Middle frontal gyrus (tissue), 1 donor: ENCODE measurements around the gene RPL27A.
A peak's percentile ranks its signal among the peaks of the same experiment; 100 is the strongest.

Experiments used
- DNase-seq: peaks from one replicate; pipeline ENCODE4 v3.0.0-alpha.2; 2015; ENCODE audit warnings: low spot score; ENCODE audit errors: extremely low spot score

The RPL27A gene

DNA sequence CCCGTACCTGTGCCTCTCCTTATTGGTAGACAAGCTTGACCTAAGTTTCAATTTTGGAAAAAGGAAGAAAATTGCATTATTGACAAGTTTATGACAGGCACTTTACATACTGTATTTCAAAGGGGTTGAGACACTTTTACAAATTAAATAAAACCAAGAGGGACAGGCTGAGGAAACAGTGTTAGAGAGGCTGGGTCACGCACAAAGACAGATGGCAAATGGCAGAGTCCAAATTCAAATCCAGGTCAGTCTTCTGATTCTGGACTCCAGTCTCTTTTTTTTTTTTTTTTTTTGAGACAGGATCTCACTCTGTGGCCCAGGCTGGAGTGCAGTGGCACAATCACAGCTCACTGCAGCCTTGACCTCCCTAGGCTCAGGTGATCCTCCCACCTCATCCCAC, 10.2 kb upstream of the RPL27A start:
- no peak for DNase-seq

GRCh38 chr11:8674859-8675258, 7.7 kb upstream of the RPL27A start:
- no peak for DNase-seq

GRCh38 chr11:8676458-8676857, 6.1 kb upstream of the RPL27A start:
- no peak for DNase-seq

GRCh38 chr11:8679006-8679405, 3.6 kb upstream of the RPL27A start:
- no peak for DNase-seq

GRCh38 chr11:8681837-8682302, 722 bp upstream of the RPL27A start:
- DNase-seq, result no peak

DNA sequence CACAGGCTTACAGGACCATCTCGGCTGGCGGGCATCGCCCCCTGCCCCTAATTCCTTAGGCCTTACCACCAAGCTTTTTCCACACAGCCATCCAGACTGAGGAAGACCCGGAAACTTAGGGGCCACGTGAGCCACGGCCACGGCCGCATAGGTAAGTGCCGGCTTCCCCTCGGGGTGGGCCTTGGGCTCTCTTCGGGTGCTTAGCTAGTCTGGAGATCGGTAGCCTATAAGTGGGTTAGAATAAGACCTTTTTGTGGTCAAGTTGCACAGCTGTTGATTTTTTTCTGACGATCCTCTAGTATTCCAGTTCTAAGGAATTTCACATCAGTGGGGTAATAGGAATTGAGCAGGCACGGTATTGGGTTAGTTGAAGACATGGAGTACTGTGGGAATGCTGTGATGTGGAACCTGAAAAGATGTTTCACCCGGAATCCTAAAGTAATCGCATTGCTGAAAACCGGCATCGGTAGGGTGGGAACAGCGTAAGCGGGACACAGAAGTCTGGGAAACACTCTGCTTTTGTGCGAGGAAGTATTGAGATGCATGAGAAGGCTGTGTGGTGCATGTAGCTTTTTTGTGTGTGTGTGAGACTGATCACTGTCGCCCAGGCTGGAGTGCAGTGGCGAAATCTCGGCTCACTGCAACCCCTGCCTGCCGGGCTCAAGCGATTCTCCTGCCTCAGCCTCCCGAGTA, 669 bp downstream of the RPL27A start:
- DNase-seq, result no peak

- DNase-seq, result no peak
Observed at GRCh38 chr11:8684600-8685290, 2.2 kb downstream of the RPL27A start.

DNA sequence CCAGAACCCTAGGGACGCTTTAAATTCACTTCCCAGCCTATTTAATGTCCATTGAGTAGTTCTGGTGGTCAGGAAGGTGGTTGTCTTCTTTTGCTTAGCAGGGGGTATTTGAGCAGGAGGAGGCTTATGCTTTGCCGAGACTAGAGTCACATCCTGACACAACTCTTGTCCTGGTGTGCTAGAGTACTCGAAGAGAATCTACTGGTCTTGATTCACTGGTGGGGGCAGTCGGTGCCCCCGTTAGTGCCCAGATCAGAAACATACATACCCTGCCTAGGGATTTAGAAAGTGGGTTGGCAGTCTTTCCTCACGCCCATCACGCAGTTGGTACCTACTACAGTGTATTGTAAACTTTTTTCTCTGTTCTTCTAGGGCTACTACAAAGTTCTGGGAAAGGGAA, 2.7 kb downstream of the RPL27A start:
- DNase-seq, result no peak

- DNase-seq, result no peak
Observed at GRCh38 chr11:8685820-8686219, 3.2 kb downstream of the RPL27A start.

DNA sequence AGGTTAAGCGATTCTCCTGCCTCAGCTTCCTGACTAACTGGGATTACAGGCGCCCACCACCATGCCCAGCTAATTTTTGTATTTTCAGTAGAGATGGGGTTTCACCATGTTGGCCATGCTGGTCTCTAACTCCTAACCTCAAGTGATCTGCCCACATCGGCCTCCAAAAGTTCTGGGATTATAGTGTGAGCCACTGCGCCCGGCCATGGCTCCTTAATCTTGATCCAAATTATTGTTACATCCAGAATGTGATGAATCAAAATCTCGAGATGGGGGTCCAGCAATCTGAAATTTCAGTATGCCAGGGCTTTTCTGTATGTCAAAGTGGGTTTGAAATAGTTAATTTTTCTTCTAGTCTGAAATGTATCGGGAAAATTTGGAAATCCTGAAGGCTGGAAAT, 3.7 kb downstream of the RPL27A start:
- no peak for DNase-seq

DNA sequence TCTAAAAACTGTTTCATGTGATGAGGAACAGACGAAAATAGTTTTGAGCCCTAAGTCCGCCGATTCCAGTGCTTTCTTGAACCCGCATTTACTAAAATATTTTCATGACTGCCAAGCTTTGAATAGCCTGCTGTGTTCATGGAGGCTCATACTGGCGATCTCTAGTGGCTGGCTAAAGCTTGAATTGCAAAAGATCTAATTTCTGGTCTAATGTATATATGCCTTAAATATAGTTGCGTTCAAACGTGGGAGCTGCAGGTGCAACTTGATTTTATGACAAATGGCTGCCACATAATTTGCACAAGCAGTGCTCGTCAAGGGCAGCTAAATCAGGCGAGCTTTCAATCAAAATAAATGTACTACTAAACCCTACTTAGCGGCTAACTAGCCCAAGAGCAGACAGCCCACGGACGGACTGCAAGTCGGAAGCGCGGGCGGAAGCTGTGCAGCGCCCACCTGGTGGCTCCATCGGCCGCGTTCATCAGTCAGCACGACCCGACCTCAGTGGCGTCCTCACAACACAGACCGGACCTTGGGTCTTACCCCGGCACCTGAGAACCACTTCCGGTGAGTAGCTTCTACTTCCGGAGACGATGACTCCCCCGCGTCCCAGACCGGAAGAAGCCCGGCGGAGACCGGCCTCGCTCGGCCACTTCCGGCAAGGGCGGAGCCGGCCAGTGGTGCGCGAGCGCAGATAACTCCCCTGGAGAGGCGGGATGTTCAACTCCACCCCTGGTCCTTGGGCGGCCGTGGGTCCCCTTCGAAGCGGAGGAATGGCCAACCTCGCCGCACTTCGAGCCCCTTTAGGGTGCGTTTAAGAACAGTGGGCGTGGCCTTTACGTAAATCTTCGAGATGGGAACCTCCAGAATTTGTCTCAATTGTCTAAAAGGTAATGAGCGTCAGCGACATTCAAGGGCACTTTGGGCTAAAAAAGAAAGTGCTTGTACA, 6.1 kb downstream of the RPL27A start:
- DNase-seq, result peak; percentile 92

- DNase-seq, result no peak
Observed at GRCh38 chr11:8689726-8690255, 7.2 kb downstream of the RPL27A start.

GRCh38 chr11:8690374-8691342, 8.1 kb downstream of the RPL27A start:
- no peak for DNase-seq

GRCh38 chr11:8691601-8692000, 9.0 kb downstream of the RPL27A start:
- DNase-seq, result no peak

DNA sequence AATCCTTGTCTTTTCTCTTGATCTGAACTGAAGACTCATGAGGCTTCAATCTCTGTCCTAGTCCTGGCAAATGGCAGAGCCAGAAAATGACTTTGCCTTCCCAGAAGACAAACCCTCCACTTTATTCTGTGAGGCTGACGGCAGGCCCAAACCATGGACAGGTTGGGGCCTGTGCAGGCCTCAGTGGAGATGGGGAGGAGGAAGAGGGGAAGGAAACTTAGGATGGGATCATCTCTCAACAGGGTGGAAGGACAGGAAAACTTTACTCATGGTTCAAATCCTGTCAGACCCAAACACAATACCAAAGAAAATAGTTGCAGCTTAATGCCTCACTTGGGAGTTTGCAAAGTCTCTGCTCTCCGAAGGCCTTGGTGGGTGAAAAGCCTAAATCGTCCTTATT, 9.8 kb downstream of the RPL27A start:
- no peak for DNase-seq

DNA sequence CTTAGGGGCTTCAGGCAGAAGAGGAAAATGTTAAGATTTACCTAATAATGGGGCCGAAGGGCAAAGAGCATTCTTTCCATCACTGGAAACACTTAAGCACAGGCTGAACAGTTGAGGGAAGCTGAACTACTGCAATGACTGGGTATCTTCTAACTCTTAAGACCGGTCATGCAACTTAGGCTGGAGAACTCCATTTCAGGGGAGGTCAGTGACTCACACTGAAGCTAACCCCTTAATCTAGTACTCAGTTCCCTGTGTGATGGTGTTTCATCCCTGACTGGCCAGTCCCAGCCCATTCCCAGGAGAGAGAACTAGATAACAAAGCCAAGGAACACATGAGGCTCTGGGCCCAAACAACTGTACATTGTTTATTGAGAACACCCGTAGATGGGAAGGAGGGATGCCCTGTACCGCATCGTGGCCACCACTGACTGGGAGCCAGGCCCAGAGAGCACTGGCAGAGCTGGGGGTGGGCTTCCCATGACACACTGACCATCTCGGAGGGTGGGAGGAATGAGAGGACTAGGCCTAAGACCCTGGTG, 10.5 kb downstream of the RPL27A start:
- DNase-seq, result no peak

GRCh38 chr11:8693555-8693954, 11.0 kb downstream of the RPL27A start:
- DNase-seq, result no peak

GRCh38 chr11:8694137-8694536, 11.5 kb downstream of the RPL27A start:
- no peak for DNase-seq

- no peak for DNase-seq
Observed at GRCh38 chr11:8697054-8697453, 14.5 kb downstream of the RPL27A start.

DNA sequence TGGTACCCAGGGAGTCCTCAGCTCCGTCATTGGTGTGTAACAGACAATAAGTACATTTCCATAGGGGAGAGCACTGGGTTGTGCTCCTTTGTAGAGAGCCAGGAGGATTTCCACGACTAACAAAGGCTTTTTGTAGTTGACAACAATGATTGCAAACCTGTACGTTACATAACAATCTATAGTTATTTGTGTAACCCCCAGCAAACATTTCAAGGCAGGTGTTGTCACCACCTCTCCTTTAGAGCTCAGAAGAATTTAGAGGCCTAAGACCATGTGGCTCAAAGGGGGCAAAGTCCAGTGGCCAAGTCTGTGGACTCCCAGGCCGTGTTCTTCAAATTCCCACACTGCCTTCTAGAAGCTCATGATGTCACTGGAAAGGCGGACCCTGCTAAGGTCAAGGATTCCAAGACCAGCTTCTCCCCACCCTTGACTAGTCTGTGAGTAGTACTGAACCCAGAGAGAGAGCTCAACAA, 15.8 kb downstream of the RPL27A start:
- DNase-seq, result no peak
